CD8-positive, alpha-beta memory T cell (primary cell): ENCODE data around the gene MAGI1. TPM values are rescaled to one million over a fixed set of nuclear protein-coding genes. Genes with fewer than 3 reads are reported as not detected.

Experiments used
- CTCF ChIA-PET: fragments of 350-600 bp; sonication (Branson Sonifier 250); formaldehyde crosslinking; loops from one replicate; lab custom pipeline; 2021; ENCODE audit warnings: antibody characterized with exemption; lab: Charles Lee
- POLR2A ChIA-PET: fragments of 350-600 bp; sonication (Branson Sonifier 250); formaldehyde crosslinking; loops from one replicate; lab custom pipeline; 2021; ENCODE audit warnings: antibody characterized with exemption; lab: Charles Lee
- DNase-seq, 5 donors: peaks; one replicate each; pipeline versions ENCODE4 v3.0.0 to v3.0.0-alpha.2; 2020 to 2022; ENCODE audit warnings: mixed read lengths in 1 of 5
- H3K27ac ChIP-seq: one replicate; pipeline ENCODE4 v1.7.0; 2013; ENCODE audit warnings: low read depth, mild to moderate bottlenecking, low read length, moderate library complexity
- H3K27me3 ChIP-seq: 2 replicates; pipeline ENCODE4 v1.7.0; 2013; ENCODE audit warnings: low read length, mild to moderate bottlenecking; ENCODE audit not compliant: insufficient read depth, poor library complexity, severe bottlenecking
- H3K36me3 ChIP-seq: 2 replicates; pipeline ENCODE4 v1.7.0; 2013; ENCODE audit warnings: mild to moderate bottlenecking, low read length, moderate library complexity; ENCODE audit not compliant: insufficient read depth
- H3K4me1 ChIP-seq: 2 replicates; pipeline ENCODE4 v1.7.0; 2013; ENCODE audit warnings: mild to moderate bottlenecking, low read length, moderate library complexity; ENCODE audit not compliant: insufficient read depth
- H3K4me3 ChIP-seq: 2 replicates; pipeline ENCODE4 v1.7.0; 2013; ENCODE audit warnings: mild to moderate bottlenecking, low read length
- H3K9me3 ChIP-seq: 2 replicates; pipeline ENCODE4 v1.7.0; 2013; ENCODE audit warnings: mild to moderate bottlenecking, low read length
- H3K27ac Mint-ChIP-seq, 8 donors: one replicate each; pipeline ENCODE4 v1.8.0; 2020 to 2021; ENCODE audit warnings: mixed read lengths in 8 of 8, mild to moderate bottlenecking in 6 of 8, inconsistent platforms in 3 of 8, moderate library complexity in 3 of 8
- H3K27me3 Mint-ChIP-seq, 2 donors: one replicate each; pipeline ENCODE4 v1.8.0; 2020 to 2021; ENCODE audit warnings: mixed read lengths in 2 of 2, mild to moderate bottlenecking in 1 of 2, moderate library complexity in 1 of 2
- H3K36me3 Mint-ChIP-seq, 3 donors: one replicate each; pipeline ENCODE4 v1.8.0; 2020 to 2021; ENCODE audit warnings: mixed read lengths in 3 of 3, inconsistent platforms in 1 of 3, mild to moderate bottlenecking in 1 of 3
- H3K4me1 Mint-ChIP-seq, 3 donors: one replicate each; pipeline ENCODE4 v1.8.0; 2020 to 2021; ENCODE audit warnings: mixed read lengths in 3 of 3, inconsistent platforms in 1 of 3, mild to moderate bottlenecking in 1 of 3
- H3K4me3 Mint-ChIP-seq, 7 donors: one replicate each; pipeline ENCODE4 v1.8.0; 2020 to 2021; ENCODE audit warnings: mixed read lengths in 7 of 7, mild to moderate bottlenecking in 6 of 7, moderate library complexity in 4 of 7, inconsistent platforms in 2 of 7
- H3K9me3 Mint-ChIP-seq, 5 donors: one replicate each; pipeline ENCODE4 v1.8.0; 2020 to 2022; ENCODE audit warnings: mixed read lengths in 5 of 5, mild to moderate bottlenecking in 3 of 5, moderate library complexity in 2 of 5, inconsistent platforms in 1 of 5
- polyA plus RNA-seq: library from polyadenylated mRNA; unstranded; fragments of 300-500 nt; fragmentation: Illumina TruSeq; gene quantifications from one replicate; pipeline ENCODE4 v1.2.3, GENCODE V29; 2021
- total RNA-seq, 2 experiments: library from RNA; stranded (reverse); gene quantifications; one replicate each; pipeline ENCODE4 v1.2.3, GENCODE V29; 2021

MAGI1 gene
- total and polyA plus RNA-seq, 3 experiments from 2014 or later: 0.15 to 0.42 TPM; not detected in 1

DNA sequence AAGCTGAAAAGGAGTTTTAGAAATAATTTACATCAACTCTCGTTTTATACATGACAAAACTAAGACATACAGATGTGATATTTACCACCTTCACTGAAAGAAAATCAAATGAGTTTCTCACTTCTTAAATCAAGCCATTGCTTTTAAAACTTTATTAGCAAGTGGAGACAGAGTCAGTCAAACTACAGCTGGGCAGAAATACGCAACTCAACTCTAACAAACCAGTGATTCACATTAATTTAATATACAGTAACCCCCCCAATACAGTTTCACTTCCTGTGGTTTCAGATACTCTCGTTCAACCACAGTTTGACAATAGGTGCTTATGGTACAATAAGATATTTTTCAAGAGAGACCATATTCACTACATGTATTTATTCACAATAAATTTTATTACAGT is 477.1 kb downstream of the MAGI1 start:
- H3K36me3 Mint-ChIP-seq: no peaks in the 10 kb centered on the region
- POLR2A ChIA-PET: no interaction called here
- no peak for DNase-seq

DNA sequence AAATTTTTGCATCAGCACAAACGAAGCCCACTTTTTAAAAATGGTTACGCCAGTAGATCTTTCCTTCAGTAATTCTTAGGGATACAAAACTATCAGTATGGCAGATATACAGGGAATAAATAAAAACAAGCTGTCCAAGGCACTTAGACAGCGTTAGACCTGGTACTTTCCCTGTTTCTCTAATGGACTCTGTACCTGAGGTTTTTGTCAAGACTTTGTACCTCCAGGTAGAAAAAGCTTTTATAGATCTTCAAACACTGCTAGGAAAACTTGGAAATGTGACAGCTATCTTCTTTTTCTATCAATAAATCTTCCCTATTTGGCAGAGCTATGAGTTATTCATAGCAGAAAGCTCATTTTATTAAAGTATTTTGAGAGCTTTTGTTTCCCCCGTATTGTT is 477.8 kb downstream of the MAGI1 start:
- Mint-ChIP-seq H3K36me3 (no peaks in the 10 kb centered on the region), H3K4me1 (no peaks in the 10 kb centered on the region), H3K9me3 (peaks cover 0 to 8% (median 0%) of the 10 kb centered on the region in 5 donors), H3K27me3 (no peaks in the 10 kb centered on the region), H3K27ac (peak overlapping the region in 1 of 8 donors; percentile 36), H3K4me3 (no peak overlapping the region)
- H3K9me3 ChIP-seq: no peaks in the 10 kb centered on the region
- no peaks in the 10 kb centered on the region for H3K36me3 ChIP-seq
- ChIA-PET CTCF (interaction anchor here (1.0 kb wide), 1 partner anchor 9 kb away, joined by 4 read pairs; no protein-coding TSS in a partner anchor), POLR2A (no interaction called here)
- no peaks in the 10 kb centered on the region for H3K4me1 ChIP-seq
- no peak for DNase-seq
- no peak overlapping the region for H3K27ac ChIP-seq
- no peaks in the 10 kb centered on the region for H3K27me3 ChIP-seq
- H3K4me3 ChIP-seq: no peak overlapping the region

More for the DNA sequence above, 477.1 kb downstream of the MAGI1 start:
- Mint-ChIP-seq H3K4me3 (no peak overlapping the region), H3K9me3 (peaks cover 0 to 5% (median 0%) of the 10 kb centered on the region in 5 donors), H3K27ac (no peak overlapping the region), H3K4me1 (no peaks in the 10 kb centered on the region), H3K27me3 (no peaks in the 10 kb centered on the region)
- Histone ChIP-seq H3K4me1 (no peaks in the 10 kb centered on the region), H3K27ac (no peak overlapping the region), H3K27me3 (no peaks in the 10 kb centered on the region), H3K4me3 (no peak overlapping the region), H3K36me3 (no peaks in the 10 kb centered on the region), H3K9me3 (no peaks in the 10 kb centered on the region)
- CTCF ChIA-PET: interaction anchor here (1.0 kb wide), 1 partner anchor 9 kb away, joined by 4 read pairs; no protein-coding TSS in a partner anchor

DNA sequence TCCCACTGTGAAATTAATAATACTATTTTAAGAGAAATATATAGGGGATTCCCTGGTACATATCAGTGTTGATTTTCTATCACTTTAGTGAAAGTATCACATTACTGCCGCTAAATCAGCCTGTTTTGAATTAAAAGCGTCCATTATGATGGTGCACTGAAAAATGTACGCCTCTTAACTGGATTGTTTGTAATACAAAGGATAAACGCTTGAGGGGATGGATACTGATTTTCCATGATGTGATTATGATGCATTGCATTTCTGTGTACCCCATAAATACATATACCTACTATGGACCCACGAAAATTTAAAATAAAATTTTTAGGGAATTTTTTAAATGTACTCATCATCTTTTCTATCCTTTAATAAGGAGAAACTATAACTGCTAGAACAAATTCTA is 478.6 kb downstream of the MAGI1 start:
- DNase-seq: no peak
- ChIA-PET CTCF (no interaction called here), POLR2A (no interaction called here)
- Histone ChIP-seq H3K4me3 (no peak overlapping the region), H3K36me3 (no peaks in the 10 kb centered on the region), H3K27ac (no peak overlapping the region), H3K4me1 (no peaks in the 10 kb centered on the region), H3K9me3 (no peaks in the 10 kb centered on the region), H3K27me3 (no peaks in the 10 kb centered on the region)
- H3K27ac Mint-ChIP-seq: no peak overlapping the region
- H3K9me3 Mint-ChIP-seq: peaks cover 0 to 8% (median 0%) of the 10 kb centered on the region in 5 donors
- H3K36me3 Mint-ChIP-seq: no peaks in the 10 kb centered on the region
- no peaks in the 10 kb centered on the region for H3K4me1 Mint-ChIP-seq
- no peaks in the 10 kb centered on the region for H3K27me3 Mint-ChIP-seq
- no peak overlapping the region for H3K4me3 Mint-ChIP-seq

DNA sequence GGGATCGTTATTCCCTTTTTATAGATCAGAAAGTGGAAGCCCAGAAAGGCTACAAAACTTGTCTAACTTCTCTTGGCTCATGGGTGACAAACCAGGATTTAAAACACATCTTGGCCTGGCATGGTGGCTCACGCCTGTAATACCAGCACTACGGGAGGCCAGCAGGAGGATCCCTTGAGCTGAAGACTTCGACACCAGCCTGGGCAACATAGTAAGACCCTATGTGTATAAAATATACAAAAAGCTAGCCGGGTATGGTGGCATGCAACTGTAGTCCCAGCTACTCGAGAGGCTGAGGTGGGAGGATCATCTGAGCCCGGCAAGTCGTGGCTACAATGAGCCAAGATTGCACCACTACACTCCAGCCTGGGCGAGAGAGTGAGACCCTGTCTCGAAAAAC is 479.1 kb downstream of the MAGI1 start:
- no peaks in the 10 kb centered on the region for H3K36me3 ChIP-seq
- no peaks in the 10 kb centered on the region for H3K36me3 Mint-ChIP-seq
- peaks cover 0 to 8% (median 0%) of the 10 kb centered on the region in 5 donors for H3K9me3 Mint-ChIP-seq
- H3K4me3 Mint-ChIP-seq: no peak overlapping the region
- POLR2A ChIA-PET: no interaction called here
- no peak overlapping the region for H3K27ac Mint-ChIP-seq
- H3K27ac ChIP-seq: no peak overlapping the region
- CTCF ChIA-PET: no interaction called here
- DNase-seq: no peak
- H3K27me3 ChIP-seq: no peaks in the 10 kb centered on the region
- no peaks in the 10 kb centered on the region for H3K9me3 ChIP-seq
- no peaks in the 10 kb centered on the region for H3K4me1 ChIP-seq
- no peak overlapping the region for H3K4me3 ChIP-seq
- H3K27me3 Mint-ChIP-seq: no peaks in the 10 kb centered on the region
- H3K4me1 Mint-ChIP-seq: no peaks in the 10 kb centered on the region

DNA sequence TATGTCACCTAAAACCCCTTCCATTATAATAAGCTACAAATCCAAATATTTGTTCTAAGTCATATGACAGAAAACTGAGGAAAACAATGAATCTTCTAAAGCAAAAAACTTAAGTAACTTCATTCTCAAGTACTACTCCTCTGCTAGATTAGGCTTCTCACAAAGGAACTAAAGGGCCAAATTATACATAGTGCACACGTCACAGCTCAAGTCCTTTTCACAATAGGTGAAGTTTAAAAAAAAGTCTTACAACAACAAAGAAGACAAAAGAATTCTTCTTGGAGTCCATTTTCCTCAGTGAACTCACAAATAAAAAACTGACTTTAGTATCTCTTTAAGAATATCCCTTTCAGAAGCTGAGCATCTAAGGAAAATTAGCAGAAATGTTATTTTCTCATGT is 479.9 kb downstream of the MAGI1 start:
- POLR2A ChIA-PET: no interaction called here
- Mint-ChIP-seq H3K27ac (no peak overlapping the region), H3K9me3 (peaks cover 0 to 8% (median 0%) of the 10 kb centered on the region in 5 donors), H3K4me3 (no peak overlapping the region), H3K4me1 (no peaks in the 10 kb centered on the region), H3K27me3 (no peaks in the 10 kb centered on the region), H3K36me3 (no peaks in the 10 kb centered on the region)
- Histone ChIP-seq H3K36me3 (no peaks in the 10 kb centered on the region), H3K27me3 (no peaks in the 10 kb centered on the region), H3K27ac (no peak overlapping the region), H3K9me3 (no peaks in the 10 kb centered on the region), H3K4me1 (no peaks in the 10 kb centered on the region), H3K4me3 (no peak overlapping the region)
- CTCF ChIA-PET: no interaction called here
- DNase-seq: no peak

DNA sequence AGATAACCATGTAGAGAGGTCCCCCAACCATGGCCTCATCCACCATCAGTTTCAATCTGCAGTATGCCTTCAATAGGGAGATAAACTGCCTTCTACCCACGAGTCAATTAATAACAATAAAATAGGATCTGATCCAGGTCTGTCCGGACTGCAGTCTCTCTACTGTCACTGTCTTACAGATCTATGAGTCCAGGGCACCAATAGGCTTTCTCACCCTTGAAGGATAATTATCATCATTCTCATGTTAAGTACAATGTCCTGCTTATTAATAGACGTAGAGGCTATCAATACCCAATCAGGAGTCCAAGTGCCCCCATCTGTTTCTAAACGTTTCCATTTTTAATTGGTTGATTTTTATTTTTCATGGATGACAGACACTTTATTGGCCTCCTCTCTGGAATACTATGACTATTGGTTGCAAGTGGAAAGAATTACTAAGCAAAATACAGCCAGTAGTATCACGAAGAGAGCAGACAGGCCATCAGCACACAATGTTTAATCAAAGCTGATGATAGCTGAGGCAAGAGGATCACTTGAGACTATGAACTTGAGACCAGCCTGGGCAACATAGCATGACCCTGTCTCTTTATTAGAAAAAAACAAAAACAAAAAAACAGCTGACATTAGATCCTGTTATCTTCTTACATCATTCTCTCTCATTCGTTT is 480.7 kb downstream of the MAGI1 start:
- Mint-ChIP-seq H3K4me3 (no peak overlapping the region), H3K27me3 (no peaks in the 10 kb centered on the region), H3K4me1 (no peaks in the 10 kb centered on the region), H3K36me3 (no peaks in the 10 kb centered on the region), H3K27ac (no peak overlapping the region), H3K9me3 (peaks cover 0 to 8% (median 0%) of the 10 kb centered on the region in 5 donors)
- no peak for DNase-seq
- no peaks in the 10 kb centered on the region for H3K4me1 ChIP-seq
- ChIA-PET CTCF (no interaction called here), POLR2A (no interaction called here)
- H3K36me3 ChIP-seq: no peaks in the 10 kb centered on the region
- H3K4me3 ChIP-seq: no peak overlapping the region
- H3K9me3 ChIP-seq: no peaks in the 10 kb centered on the region
- no peaks in the 10 kb centered on the region for H3K27me3 ChIP-seq
- H3K27ac ChIP-seq: no peak overlapping the region

DNA sequence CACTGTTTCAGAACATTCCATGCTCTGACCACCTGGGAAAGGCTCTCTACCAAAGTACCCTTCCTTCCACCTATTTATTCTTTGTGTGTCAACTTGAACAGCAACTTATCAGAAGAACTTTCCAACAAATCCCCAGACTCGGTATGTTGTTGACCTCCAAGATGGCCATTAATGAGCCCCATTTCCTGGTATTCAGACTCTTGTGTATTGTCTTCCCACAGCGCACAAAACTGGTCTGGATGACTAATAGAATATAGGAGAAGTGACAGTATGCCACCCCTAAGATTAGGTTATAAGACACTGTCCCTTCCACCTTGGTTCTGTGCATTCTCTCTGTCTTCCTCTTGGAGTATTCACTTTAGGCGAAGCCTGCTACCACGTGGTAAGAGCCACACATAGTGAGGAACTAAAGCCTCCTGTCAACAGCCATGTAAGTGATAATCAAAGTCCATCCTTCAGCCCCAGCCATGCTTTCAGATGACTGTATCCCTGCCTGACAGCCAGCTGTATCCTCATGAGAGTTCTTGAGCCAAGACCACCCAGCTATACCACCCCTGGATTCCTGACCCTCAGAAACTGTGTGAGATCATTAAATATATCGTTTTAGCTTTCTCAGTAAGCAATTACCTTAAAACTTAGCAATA is 481.7 kb downstream of the MAGI1 start:
- CTCF ChIA-PET: no interaction called here

DNA sequence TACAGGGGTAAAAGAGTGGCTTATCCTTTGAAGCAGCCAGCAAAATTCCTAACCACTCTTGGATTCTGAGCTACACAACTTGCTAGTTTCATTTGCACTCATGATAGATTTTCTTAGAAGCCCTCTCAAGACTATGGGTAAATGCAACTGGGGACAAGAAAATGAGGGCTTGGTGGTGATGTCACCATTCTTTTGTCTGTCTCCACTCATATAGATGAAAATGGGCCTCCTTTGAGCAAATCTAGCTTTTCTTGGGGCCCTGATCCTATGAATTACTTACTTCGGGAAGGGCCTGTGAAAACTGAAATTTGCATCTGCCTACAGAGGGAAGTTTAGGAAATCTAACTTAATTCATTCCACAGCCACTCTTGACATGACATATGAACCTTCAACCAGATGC is 486.3 kb downstream of the MAGI1 start:
- Mint-ChIP-seq H3K27ac (no peak overlapping the region), H3K9me3 (peaks cover 0 to 23% (median 12%) of the 10 kb centered on the region in 5 donors), H3K4me1 (no peaks in the 10 kb centered on the region), H3K27me3 (peaks cover 2 to 15% of the 10 kb centered on the region in 2 donors), H3K36me3 (no peaks in the 10 kb centered on the region), H3K4me3 (no peak overlapping the region)
- no peaks in the 10 kb centered on the region for H3K27me3 ChIP-seq
- ChIA-PET CTCF (interaction anchor here (0.9 kb wide), 1 partner anchor 9 kb away, joined by 4 read pairs; no protein-coding TSS in a partner anchor), POLR2A (no interaction called here)
- no peak overlapping the region for H3K27ac ChIP-seq
- no peaks in the 10 kb centered on the region for H3K36me3 ChIP-seq
- no peak for DNase-seq
- H3K4me3 ChIP-seq: no peak overlapping the region
- H3K4me1 ChIP-seq: no peaks in the 10 kb centered on the region
- H3K9me3 ChIP-seq: no peaks in the 10 kb centered on the region

More for the DNA sequence above, 481.7 kb downstream of the MAGI1 start:
- H3K4me3 Mint-ChIP-seq: no peak overlapping the region
- POLR2A ChIA-PET: no interaction called here
- no peak overlapping the region for H3K27ac Mint-ChIP-seq
- peaks cover 0 to 12% (median 0%) of the 10 kb centered on the region in 5 donors for H3K9me3 Mint-ChIP-seq
- Histone ChIP-seq H3K27me3 (no peaks in the 10 kb centered on the region), H3K9me3 (no peaks in the 10 kb centered on the region), H3K36me3 (no peaks in the 10 kb centered on the region), H3K27ac (no peak overlapping the region), H3K4me3 (no peak overlapping the region), H3K4me1 (no peaks in the 10 kb centered on the region)
- no peaks in the 10 kb centered on the region for H3K36me3 Mint-ChIP-seq
- H3K4me1 Mint-ChIP-seq: no peaks in the 10 kb centered on the region
- H3K27me3 Mint-ChIP-seq: no peaks in the 10 kb centered on the region
- no peak for DNase-seq
